Activated CD4-positive, alpha-beta T cell treated with anti-CD3 and anti-CD28 coated beads for 36 hours (primary cell): ENCODE measurements around the gene DNAH8. TPM values are rescaled to one million over a fixed set of nuclear protein-coding genes. Genes with fewer than 3 reads are reported as not detected.
"Not testable (repeated sequence)": the region's sequence is repeated elsewhere in the genome, so short reads cannot be mapped to it uniquely, and the experiment has no call there.

Source experiments
- ATAC-seq: fragments of 200-7000 bp; cut with Tn5 transposase; one replicate; pipeline ENCODE4 v1.10.0; 2021; ENCODE audit warnings: mild to moderate bottlenecking, moderate library complexity
- CTCF ChIA-PET: fragments of 350-600 bp; sonication (Branson Sonifier 250); formaldehyde crosslinking; loops from one replicate; lab custom pipeline; 2021; ENCODE audit warnings: antibody characterized with exemption; lab: Charles Lee
- POLR2A ChIA-PET: fragments of 350-600 bp; sonication (Branson Sonifier 250); formaldehyde crosslinking; loops from one replicate; lab custom pipeline; 2021; ENCODE audit warnings: antibody characterized with exemption, inconsistent platforms; lab: Charles Lee
- DNase-seq: peaks from one replicate; pipeline ENCODE4 v3.0.0-alpha.2; 2020
- H3K27ac Mint-ChIP-seq: one replicate; pipeline ENCODE4 v1.8.0; 2021; ENCODE audit warnings: mixed read lengths
- H3K27me3 Mint-ChIP-seq: one replicate; pipeline ENCODE4 v1.8.0; 2021; ENCODE audit warnings: mixed read lengths
- H3K36me3 Mint-ChIP-seq: one replicate; pipeline ENCODE4 v1.8.0; 2021; ENCODE audit warnings: low read depth, mixed read lengths
- H3K4me1 Mint-ChIP-seq: one replicate; pipeline ENCODE4 v1.8.0; 2021; ENCODE audit warnings: mixed read lengths
- H3K4me3 Mint-ChIP-seq: one replicate; pipeline ENCODE4 v1.8.0; 2021; ENCODE audit warnings: mild to moderate bottlenecking, moderate library complexity, mixed read lengths
- H3K9me3 Mint-ChIP-seq: one replicate; pipeline ENCODE4 v1.8.0; 2021; ENCODE audit warnings: low read depth, mixed read lengths
- intact Hi-C, 2 experiments: fragments of 100-400 bp; cut with DNase I in 1 of 2; cut with micrococcal nuclease in 1 of 2; formaldehyde crosslinking; loops; one replicate each; pipeline versions ENCODE4 v1.14.2 to v1.15.1; 2022 to 2024; cut with DNase I, micrococcal nuclease
- total RNA-seq, 2 experiments: library from RNA; stranded (reverse); gene quantifications; one replicate each; pipeline ENCODE4 v1.2.3, GENCODE V29; 2021

The DNAH8 gene
- total RNA-seq, 2 experiments from 2014 or later, result 0.02 TPM; not detected in 1

- no peaks in the 10 kb centered on the region for H3K27me3 Mint-ChIP-seq
- CTCF ChIA-PET, result interaction anchor here (0.7 kb wide), 1 partner anchor 114 kb away, joined by 3 read pairs; no protein-coding TSS in a partner anchor
- no peaks in the 10 kb centered on the region for H3K9me3 Mint-ChIP-seq
- DNase-seq, result no peak
- H3K4me1 Mint-ChIP-seq, result peaks cover 7% of the 10 kb centered on the region
- H3K36me3 Mint-ChIP-seq, result peaks cover 37% of the 10 kb centered on the region
- POLR2A ChIA-PET, result no interaction called here
- no peak for ATAC-seq
- H3K27ac Mint-ChIP-seq, result no peak overlapping the region
- no peak overlapping the region for H3K4me3 Mint-ChIP-seq
- intact Hi-C loops, result no loop called here
These were observed 30.9 kb upstream of the DNAH8 start for GRCh38 chr6:38684237-38684636.

GRCh38 chr6:38684904-38685303 lies 30.2 kb upstream of the DNAH8 start:
- intact Hi-C loops, result no loop called here
- POLR2A ChIA-PET, result no interaction called here
- H3K4me1 Mint-ChIP-seq, result peaks cover 7% of the 10 kb centered on the region
- H3K36me3 Mint-ChIP-seq, result peaks cover 36% of the 10 kb centered on the region
- H3K9me3 Mint-ChIP-seq, result no peaks in the 10 kb centered on the region
- ATAC-seq (no peak), DNase-seq (no peak)
- no peaks in the 10 kb centered on the region for H3K27me3 Mint-ChIP-seq
- no peak overlapping the region for H3K4me3 Mint-ChIP-seq
- CTCF ChIA-PET, result interaction anchor here (0.7 kb wide), 1 partner anchor 114 kb away, joined by 3 read pairs; no protein-coding TSS in a partner anchor
- H3K27ac Mint-ChIP-seq, result peak overlapping the region; percentile 11

GRCh38 chr6:38686270-38687042 lies 28.7 kb upstream of the DNAH8 start:
- peaks cover 10% of the 10 kb centered on the region for H3K4me1 Mint-ChIP-seq
- no peaks in the 10 kb centered on the region for H3K27me3 Mint-ChIP-seq
- no peak overlapping the region for H3K27ac Mint-ChIP-seq
- CTCF ChIA-PET, result interaction anchor here (0.6 kb wide), 1 partner anchor 187 kb away, joined by 3 read pairs; no protein-coding TSS in a partner anchor
- POLR2A ChIA-PET, result interaction anchor here (0.6 kb wide), 1 partner anchor 94 kb away, joined by 3 read pairs; no protein-coding TSS in a partner anchor
- ATAC-seq (no peak), DNase-seq (no peak)
- intact Hi-C loops, result no loop called here
- peaks cover 31% of the 10 kb centered on the region for H3K36me3 Mint-ChIP-seq
- H3K4me3 Mint-ChIP-seq, result no peak overlapping the region
- no peaks in the 10 kb centered on the region for H3K9me3 Mint-ChIP-seq

- Mint-ChIP-seq H3K4me1 (peaks cover 10% of the 10 kb centered on the region), H3K4me3 (no peak overlapping the region), H3K9me3 (no peaks in the 10 kb centered on the region), H3K36me3 (peaks cover 29% of the 10 kb centered on the region), H3K27me3 (no peaks in the 10 kb centered on the region), H3K27ac (peak overlapping the region; percentile 48)
- POLR2A ChIA-PET, result interaction anchor here (0.6 kb wide), 1 partner anchor 94 kb away, joined by 3 read pairs; no protein-coding TSS in a partner anchor
- intact Hi-C loops, result no loop called here
- CTCF ChIA-PET, result interaction anchor here (0.6 kb wide), 1 partner anchor 73 kb away, joined by 7 read pairs; no protein-coding TSS in a partner anchor
- ATAC-seq, result no peak
- no peak for DNase-seq
These were observed 28.1 kb upstream of the DNAH8 start for GRCh38 chr6:38687043-38687353.

- Mint-ChIP-seq H3K4me1 (peaks cover 10% of the 10 kb centered on the region), H3K9me3 (no peaks in the 10 kb centered on the region), H3K27me3 (no peaks in the 10 kb centered on the region), H3K36me3 (peaks cover 30% of the 10 kb centered on the region), H3K4me3 (no peak overlapping the region), H3K27ac (no peak overlapping the region)
- DNase-seq (no peak), ATAC-seq (no peak)
- ChIA-PET CTCF (interaction anchor here (0.6 kb wide), 1 partner anchor 73 kb away, joined by 7 read pairs; no protein-coding TSS in a partner anchor), POLR2A (no interaction called here)
- intact Hi-C loops, result no loop called here
These were observed 27.6 kb upstream of the DNAH8 start for GRCh38 chr6:38687549-38687948.

- Mint-ChIP-seq H3K36me3 (peaks cover 27% of the 10 kb centered on the region), H3K27me3 (no peaks in the 10 kb centered on the region), H3K27ac (peak overlapping the region; percentile 27), H3K9me3 (no peaks in the 10 kb centered on the region), H3K4me1 (peaks cover 10% of the 10 kb centered on the region), H3K4me3 (no peak overlapping the region)
- ChIA-PET CTCF (no interaction called here), POLR2A (no interaction called here)
- intact Hi-C loops, result no loop called here
- no peak for ATAC-seq
- no peak for DNase-seq
These were observed 26.5 kb upstream of the DNAH8 start for GRCh38 chr6:38688579-38689087.

- Mint-ChIP-seq H3K4me3 (no peak overlapping the region), H3K36me3 (peaks cover 44% of the 10 kb centered on the region), H3K9me3 (peaks cover 9% of the 10 kb centered on the region), H3K27ac (no peak overlapping the region), H3K27me3 (no peaks in the 10 kb centered on the region), H3K4me1 (peaks cover 47% of the 10 kb centered on the region)
- no peak for ATAC-seq
- DNase-seq, result no peak
- intact Hi-C loops, result no loop called here
- ChIA-PET POLR2A (no interaction called here), CTCF (interaction anchor here (0.9 kb wide), 1 partner anchor 78 kb away, joined by 6 read pairs; no protein-coding TSS in a partner anchor)
These were observed 19.7 kb upstream of the DNAH8 start for GRCh38 chr6:38695227-38695900.

GRCh38 chr6:38695933-38696332 lies 19.2 kb upstream of the DNAH8 start:
- H3K27ac Mint-ChIP-seq, result peak overlapping the region; percentile 22

GRCh38 chr6:38696345-38696744 lies 18.8 kb upstream of the DNAH8 start:
- Mint-ChIP-seq H3K9me3 (peaks cover 10% of the 10 kb centered on the region), H3K27ac (no peak overlapping the region), H3K4me1 (peaks cover 51% of the 10 kb centered on the region), H3K27me3 (no peaks in the 10 kb centered on the region), H3K4me3 (no peak overlapping the region), H3K36me3 (peaks cover 53% of the 10 kb centered on the region)
- ATAC-seq, result no peak
- CTCF ChIA-PET, result interaction anchor here (0.6 kb wide), 1 partner anchor 261 kb away, joined by 3 read pairs; no protein-coding TSS in a partner anchor
- intact Hi-C loops, result no loop called here
- no peak for DNase-seq
- POLR2A ChIA-PET, result no interaction called here

More at GRCh38 chr6:38695933-38696332, 19.2 kb upstream of the DNAH8 start:
- H3K27me3 Mint-ChIP-seq, result no peaks in the 10 kb centered on the region
- ATAC-seq, result peak; percentile 39
- DNase-seq, result no peak
- no peak overlapping the region for H3K4me3 Mint-ChIP-seq
- ChIA-PET CTCF (interaction anchor here (0.6 kb wide), 1 partner anchor 260 kb away, joined by 3 read pairs; no protein-coding TSS in a partner anchor), POLR2A (no interaction called here)
- peaks cover 10% of the 10 kb centered on the region for H3K9me3 Mint-ChIP-seq
- intact Hi-C loops, result no loop called here
- peaks cover 48% of the 10 kb centered on the region for H3K4me1 Mint-ChIP-seq
- peaks cover 48% of the 10 kb centered on the region for H3K36me3 Mint-ChIP-seq

- ChIA-PET CTCF (no interaction called here), POLR2A (no interaction called here)
- no peak overlapping the region for H3K4me3 Mint-ChIP-seq
- H3K4me1 Mint-ChIP-seq, result peaks cover 61% of the 10 kb centered on the region
- intact Hi-C loops, result loop anchor here in 1 of 2 experiments (2.0 kb wide), 1 partner anchor 17 kb away; the partner anchor contains the start of gene DNAH8
- ATAC-seq (no peak), DNase-seq (no peak)
- H3K27ac Mint-ChIP-seq, result peak overlapping the region; percentile 3
- no peaks in the 10 kb centered on the region for H3K27me3 Mint-ChIP-seq
- peaks cover 17% of the 10 kb centered on the region for H3K9me3 Mint-ChIP-seq
- peaks cover 59% of the 10 kb centered on the region for H3K36me3 Mint-ChIP-seq
These were observed 17.3 kb upstream of the DNAH8 start for GRCh38 chr6:38697846-38698245.

- CTCF ChIA-PET, result interaction anchor here (2.1 kb wide), 1 partner anchor 14 kb away, joined by 7 read pairs; no protein-coding TSS in a partner anchor
- H3K27ac Mint-ChIP-seq, H3K27me3 Mint-ChIP-seq, DNase-seq, H3K4me3 Mint-ChIP-seq, ATAC-seq: not testable (repeated sequence)
- peaks cover 16% of the 10 kb centered on the region for H3K9me3 Mint-ChIP-seq
- H3K36me3 Mint-ChIP-seq, result peaks cover 56% of the 10 kb centered on the region
- H3K4me1 Mint-ChIP-seq, result peaks cover 59% of the 10 kb centered on the region
- intact Hi-C loops, result loop anchor here (1.0 to 5.0 kb wide), 3 partner anchors 9 to 127 kb away; partner anchors contain the start of gene DNAH8 (in 1 of the 2)
- POLR2A ChIA-PET, result interaction anchor here (0.6 kb wide), 1 partner anchor 688 kb away, joined by 3 read pairs; no protein-coding TSS in a partner anchor
These were observed 15.4 kb upstream of the DNAH8 start for GRCh38 chr6:38699702-38700101.
